ENCODE data around the gene HLA-DQB1.
"Not testable (repeated sequence)": the region's sequence is repeated elsewhere in the genome, so short reads cannot be mapped to it uniquely, and the experiment has no call there.

The HLA-DQB1 gene

DNA sequence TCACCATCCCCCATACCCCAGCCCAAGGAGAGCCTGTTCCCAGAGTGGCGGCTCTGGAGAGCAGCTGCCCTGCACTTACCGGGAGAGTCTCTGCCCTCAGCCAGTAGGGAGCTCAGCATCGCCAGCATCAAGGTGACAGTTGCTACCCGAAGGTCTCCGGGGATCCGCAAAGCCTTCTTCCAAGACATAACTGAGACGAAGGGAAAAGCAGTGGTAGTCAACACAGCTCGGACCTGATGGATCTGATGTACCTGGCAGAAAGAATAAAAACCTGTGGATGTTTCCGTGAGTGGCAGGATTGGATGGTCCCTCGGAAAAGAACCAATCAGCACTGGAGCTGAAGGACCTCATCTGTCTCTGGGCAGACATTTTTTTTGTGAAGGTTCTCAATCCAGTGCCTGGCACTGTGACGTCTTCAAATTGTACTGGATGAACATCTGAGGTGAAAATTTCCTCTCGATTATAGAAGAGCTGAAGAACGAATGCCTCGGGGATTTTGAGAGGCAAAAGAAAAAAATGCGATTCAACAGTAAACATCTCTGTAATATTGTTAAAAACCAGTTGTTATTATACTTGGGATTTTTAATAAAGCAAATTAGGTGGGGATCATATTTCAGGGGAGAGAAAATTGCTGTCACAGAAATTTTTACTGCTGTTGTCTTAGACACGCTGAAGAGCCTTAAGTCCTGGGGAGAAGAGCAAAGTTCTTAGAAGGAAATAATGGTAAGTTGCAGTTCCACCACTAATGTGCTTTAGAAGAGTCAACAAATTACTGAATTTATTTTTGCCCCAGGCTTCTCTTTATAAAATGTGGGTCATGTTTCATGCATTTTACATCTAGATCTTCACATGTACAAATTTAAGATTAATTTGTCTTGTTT lies at the start of gene HLA-DQB1:
Gene HLA-DQB1, minus strand, starts transcription at position 238 of the 881 bp plus-strand sequence. Its CDS starts 50 bp downstream, at position 188.
- peak; percentile 24 for DNase-seq (ENCODE audit: low read depth)

- DNase-seq (ENCODE audit: low read depth), result no peak
These were observed 46.8 kb upstream of the HLA-DQB1 start for GRCh38 chr6:32713241-32713640.

GRCh38 chr6:32709625-32710024 lies 43.2 kb upstream of the HLA-DQB1 start:
- no peak for DNase-seq (ENCODE audit: low read depth)

GRCh38 chr6:32705164-32705563 lies 38.7 kb upstream of the HLA-DQB1 start:
- not testable (repeated sequence) for DNase-seq (ENCODE audit: low read depth)

- no peak for DNase-seq (ENCODE audit: low read depth)
These were observed 36.9 kb upstream of the HLA-DQB1 start for GRCh38 chr6:32703347-32703746.

GRCh38 chr6:32700391-32701040 lies 34.1 kb upstream of the HLA-DQB1 start:
- DNase-seq (ENCODE audit: low read depth), result peak; percentile 72

- no peak for DNase-seq (ENCODE audit: low read depth)
These were observed 30.6 kb upstream of the HLA-DQB1 start for GRCh38 chr6:32697031-32697430.

- DNase-seq (ENCODE audit: low read depth), result no peak
These were observed 25.6 kb upstream of the HLA-DQB1 start for GRCh38 chr6:32692019-32692418.

DNA sequence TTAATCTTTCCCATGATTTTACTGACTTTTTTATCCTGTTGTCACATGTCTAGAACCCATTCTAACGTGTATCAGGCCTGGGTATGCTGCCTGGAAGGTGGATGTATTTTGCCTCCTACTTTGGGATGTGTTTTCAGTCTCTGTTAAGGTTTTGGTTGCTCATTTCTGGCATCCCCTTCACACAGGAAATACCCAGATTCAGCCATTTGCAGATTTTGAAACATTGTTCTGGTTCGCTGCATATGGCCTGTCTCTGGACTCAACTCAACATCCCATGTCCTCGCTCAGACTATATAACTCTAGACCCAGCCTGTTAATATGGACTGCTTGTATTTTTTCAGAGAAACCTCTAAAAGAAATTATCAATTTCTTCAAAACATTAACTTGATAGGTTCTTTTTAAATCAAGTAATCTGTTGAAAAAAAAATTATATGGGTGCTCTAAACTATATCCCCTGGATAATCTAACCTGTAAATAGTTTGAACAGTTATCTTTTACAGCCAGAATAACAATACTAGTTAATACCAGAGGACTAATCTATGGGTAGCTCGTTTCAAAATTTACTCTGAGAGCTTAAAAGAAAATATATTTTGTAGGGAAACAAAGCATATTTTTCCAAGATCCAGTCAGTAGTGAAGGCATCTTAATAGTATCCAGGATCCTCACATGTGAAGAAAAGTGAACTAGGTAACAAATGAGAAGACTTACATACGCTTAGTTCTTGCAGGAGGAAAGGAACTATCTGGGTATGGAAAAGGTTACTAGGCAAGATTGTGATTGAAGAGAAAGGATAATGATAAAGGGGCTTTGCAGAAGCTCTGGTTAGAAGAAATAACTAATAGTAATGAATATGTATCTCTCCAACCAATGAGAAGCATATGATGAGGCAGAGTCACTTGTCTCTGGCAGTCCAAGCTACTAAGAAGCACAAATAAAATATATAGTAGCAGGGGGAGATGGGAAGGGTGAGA lies 23.4 kb upstream of the HLA-DQB1 start:
- peak; percentile 3 for DNase-seq (ENCODE audit: low read depth)

GRCh38 chr6:32685603-32686002 lies 19.1 kb upstream of the HLA-DQB1 start:
- DNase-seq (ENCODE audit: low read depth), result peak; percentile 47

DNA sequence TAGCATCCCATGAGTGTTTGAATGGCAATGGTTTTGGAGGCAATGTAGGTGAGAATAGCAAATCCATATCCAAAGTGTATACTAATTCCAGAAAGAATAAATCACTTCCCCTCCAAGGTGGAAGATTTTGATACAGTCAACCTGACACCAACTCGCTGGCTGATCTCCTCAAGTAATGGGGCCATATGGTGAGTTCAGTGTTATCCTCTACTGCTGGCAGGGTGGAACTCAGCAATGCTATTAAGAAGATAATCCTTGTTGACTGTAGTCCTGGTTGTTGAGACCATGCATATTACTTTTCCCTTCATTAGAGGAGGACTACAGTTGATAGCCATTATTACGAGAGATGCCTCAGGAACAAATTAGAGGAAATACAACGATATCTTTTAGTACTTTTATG lies 17.8 kb upstream of the HLA-DQB1 start:
- no peak for DNase-seq (ENCODE audit: low read depth)

DNA sequence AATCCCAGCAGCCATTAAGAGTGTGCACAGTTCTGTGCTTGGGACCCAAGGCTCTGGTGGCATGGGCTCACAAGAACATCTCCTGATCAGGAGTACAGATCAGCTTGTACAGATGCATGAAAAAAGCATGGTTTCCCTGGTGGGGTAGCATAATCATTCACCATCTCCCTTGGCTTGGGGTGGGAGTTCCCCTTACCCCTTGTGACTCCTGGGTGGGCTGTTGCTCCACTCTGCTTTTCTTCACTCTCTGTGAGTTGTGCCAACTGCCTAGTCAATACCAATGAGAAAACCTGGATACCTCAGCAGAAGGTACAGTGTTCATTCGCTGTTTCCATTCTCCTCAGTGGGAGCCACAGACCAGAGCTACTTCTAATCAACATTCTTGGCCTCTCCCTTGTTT lies 13.6 kb upstream of the HLA-DQB1 start:
- DNase-seq (ENCODE audit: low read depth), result no peak

DNA sequence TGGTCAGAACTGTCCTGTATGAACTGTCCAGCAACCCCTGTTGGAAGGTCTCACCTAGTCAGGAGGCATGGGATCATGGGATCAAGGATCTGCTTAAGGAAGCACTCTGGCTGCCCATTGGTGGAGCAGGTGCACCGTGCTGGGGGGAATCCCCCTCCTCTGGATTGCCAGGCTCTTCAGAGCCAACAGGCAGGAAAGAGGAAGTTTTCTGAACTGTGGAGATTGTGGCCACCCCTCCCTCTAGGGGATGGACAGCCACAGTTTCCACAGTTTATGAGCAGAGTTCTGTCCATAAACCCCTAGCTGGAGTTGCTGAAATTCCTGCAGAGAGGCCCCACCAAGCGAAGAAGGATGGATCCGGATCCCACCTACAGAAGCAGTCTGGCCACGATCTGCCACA lies 13.0 kb upstream of the HLA-DQB1 start:
- no peak for DNase-seq (ENCODE audit: low read depth)

DNA sequence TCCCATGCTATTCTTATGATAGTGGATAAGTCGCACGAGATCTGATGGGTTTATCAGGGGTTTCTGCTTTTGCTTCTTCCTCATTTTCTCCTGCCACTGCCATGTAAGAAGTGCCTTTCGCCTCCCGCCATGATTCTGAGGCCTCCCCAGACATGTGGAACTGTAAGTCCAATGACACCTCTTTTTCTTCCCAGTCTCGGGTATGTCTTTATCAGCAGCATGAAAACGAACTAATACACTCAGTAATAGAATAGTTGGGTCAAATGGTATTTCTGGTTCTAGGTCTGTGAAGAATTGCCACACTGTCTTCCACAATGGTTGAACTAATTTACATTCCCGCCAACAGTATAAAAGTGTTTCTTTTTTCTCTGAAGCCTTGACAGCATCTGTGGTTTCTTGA lies 7.7 kb upstream of the HLA-DQB1 start:
- not testable (repeated sequence) for DNase-seq (ENCODE audit: low read depth)

- DNase-seq (ENCODE audit: low read depth), result not testable (repeated sequence)
These were observed 5.5 kb upstream of the HLA-DQB1 start for GRCh38 chr6:32671908-32672307.

- DNase-seq (ENCODE audit: low read depth), result no peak
These were observed 3.4 kb upstream of the HLA-DQB1 start for GRCh38 chr6:32669893-32670292.

- no peak for DNase-seq (ENCODE audit: low read depth)
These were observed 2.8 kb upstream of the HLA-DQB1 start for GRCh38 chr6:32669240-32669639.

DNA sequence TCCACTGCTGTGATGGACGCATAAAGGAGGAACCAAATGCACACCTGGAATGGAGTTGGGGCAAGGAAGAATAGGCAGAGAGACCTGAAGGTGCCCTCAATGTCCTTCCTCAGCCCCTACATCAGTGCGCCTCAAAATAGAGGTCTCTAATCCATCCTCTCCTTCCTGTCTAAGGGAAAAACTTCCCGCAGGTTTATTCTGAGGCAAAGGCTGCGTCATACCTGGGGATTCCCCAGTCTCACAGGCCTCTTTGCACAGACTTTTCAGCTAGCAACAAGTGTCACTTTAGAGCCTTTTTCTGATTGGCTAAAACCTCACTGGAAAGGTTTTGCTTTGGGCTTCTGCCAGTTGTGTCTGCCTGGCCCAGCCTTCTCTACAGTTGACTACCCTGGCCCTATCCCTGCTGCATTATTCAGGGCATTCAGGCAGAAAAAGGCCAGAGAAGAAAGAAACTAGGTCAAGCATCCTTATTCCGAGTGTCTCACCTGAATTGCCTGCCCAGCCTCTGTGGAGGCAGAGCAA lies 1.8 kb upstream of the HLA-DQB1 start:
- DNase-seq (ENCODE audit: low read depth), result peak; percentile 35

DNA sequence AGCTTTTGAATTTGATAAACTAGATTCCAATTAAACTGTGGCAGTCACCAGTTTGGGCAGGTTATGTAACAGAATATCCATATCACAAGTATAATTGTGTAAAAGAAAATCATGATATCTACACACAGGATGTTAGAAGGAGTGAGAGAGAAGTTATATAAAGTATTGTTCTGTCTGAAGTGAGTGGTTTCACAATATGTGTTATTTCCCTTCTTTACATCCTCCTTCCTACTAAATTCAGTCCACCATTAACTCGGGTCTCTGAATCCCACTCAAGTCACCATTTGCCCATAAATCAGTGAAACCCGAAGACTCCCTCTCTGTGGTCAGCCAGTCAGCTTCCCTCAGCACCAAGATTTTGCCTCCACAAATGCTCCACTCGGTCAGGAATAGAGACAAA lies 796 bp downstream of the HLA-DQB1 start:
- DNase-seq (ENCODE audit: low read depth), result no peak

GRCh38 chr6:32664827-32665362 lies 1.6 kb downstream of the HLA-DQB1 start:
- no peak for DNase-seq (ENCODE audit: low read depth)

DNA sequence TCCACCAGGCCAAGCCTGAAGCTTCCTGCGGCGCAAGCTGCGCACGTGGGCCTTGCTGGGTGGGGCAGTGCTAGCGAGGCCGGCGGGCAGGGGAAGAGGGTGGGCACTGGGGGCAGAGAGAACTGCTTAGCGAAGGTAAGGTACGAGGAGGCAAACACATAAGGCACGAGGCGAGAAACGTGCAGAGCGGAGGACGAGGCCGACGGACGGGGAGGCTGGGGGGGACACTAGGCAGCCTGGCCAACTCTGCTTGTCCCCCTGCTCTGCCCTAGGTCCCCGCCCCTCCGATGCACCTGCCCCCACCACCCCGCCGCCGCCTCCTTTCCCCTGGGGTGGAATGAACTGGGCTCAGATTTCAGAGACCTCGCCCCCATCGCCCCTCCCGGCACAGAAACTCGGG lies 2.1 kb downstream of the HLA-DQB1 start:
- DNase-seq (ENCODE audit: low read depth), result no peak

DNA sequence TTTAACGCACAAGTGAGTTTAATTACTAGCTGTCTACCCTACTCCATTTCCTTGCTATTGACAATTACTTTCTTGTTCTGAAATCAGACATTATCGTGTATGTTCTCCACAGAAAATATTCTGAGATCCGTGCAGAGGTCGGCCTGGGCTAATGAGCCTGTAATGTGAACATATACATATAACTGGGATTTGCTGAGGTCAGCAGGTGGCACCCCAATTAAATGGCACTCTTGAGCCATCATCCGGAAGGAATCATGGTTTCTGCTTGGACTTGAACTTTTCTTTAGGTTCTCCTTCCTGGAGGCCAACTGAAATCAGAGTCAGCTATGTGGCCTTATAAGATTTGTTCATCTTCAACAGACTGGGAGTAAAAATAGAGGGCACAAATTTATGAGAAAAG lies 3.6 kb downstream of the HLA-DQB1 start:
- DNase-seq (ENCODE audit: low read depth), result no peak
